Pancreas (tissue), 10 donors: ENCODE data around the gene P2RY13. TPM values are rescaled to one million over a fixed set of nuclear protein-coding genes. Genes with fewer than 3 reads are reported as not detected.
A peak's percentile ranks its signal among the peaks of the same experiment; 100 is the strongest.

ENCODE experiments used
- ATAC-seq, 4 donors: fragments of 200-7000 bp; cut with Tn5 transposase; one replicate each; pipeline versions ENCODE4 v1.8.0 to v1.9.1; 2020; ENCODE audit warnings: mild to moderate bottlenecking in 4 of 4, moderate library complexity in 4 of 4
- DNase-seq, 6 donors: peaks; one replicate each; pipeline ENCODE4 v3.0.0-alpha.2; 2020
- FAIRE-seq: peaks from 2 replicates; lab custom pipeline; 2012; peaks lifted over from hg19 to GRCh38; lab: Jason Lieb, UNC
- H3K27ac ChIP-seq, 4 donors: fragments of 200-600 bp; sonication (generic); 1 replicate in 3 of 4; 2 replicates in 1 of 4; pipeline versions ENCODE4 v1.5.0 to v1.8.0; 2020
- H3K27me3 ChIP-seq, 4 donors: fragments of 200-600 bp; one replicate each; pipeline ENCODE4 v1.8.0; 2021
- H3K36me3 ChIP-seq, 3 donors: fragments of 200-600 bp; sonication (generic) in 1 of 3; one replicate each; pipeline versions ENCODE4 v1.5.0 to v1.8.0; 2020 to 2021
- H3K4me1 ChIP-seq, 3 donors: fragments of 200-600 bp; one replicate each; pipeline ENCODE4 v1.8.0; 2021
- H3K4me3 ChIP-seq, 4 donors: fragments of 200-600 bp; sonication (generic) in 2 of 4; one replicate each; pipeline versions ENCODE4 v1.5.0 to v1.8.0; 2020 to 2021
- H3K9me3 ChIP-seq, 4 donors: fragments of 200-600 bp; one replicate each; pipeline ENCODE4 v1.8.0; 2021
- CTCF ChIP-seq, 4 donors: fragments of 200-600 bp; sonication (generic) in 3 of 4; IDR thresholded peaks; one replicate each; pipeline versions ENCODE4 v1.5.0 to v1.8.0; 2021; ENCODE audit warnings: antibody characterized with exemption in 4 of 4
- WGBS, 2 donors: extraction: QIAGEN DNeasy Blood & Tissue Kit; methylation state at CpG; one replicate each; pipeline ENCODE4 v1.1.7; 2013; 5-methylcytosine and 5-hydroxymethylcytosine counted together
- intact Hi-C, 3 donors: fragments of 100-400 bp; cut with DNase I; formaldehyde crosslinking; loops; one replicate each; pipeline versions ENCODE4 v1.11.1 to v1.14.2; 2022
- polyA plus RNA-seq, 2 donors: library from polyadenylated mRNA; stranded (reverse); fragments of 200-250 nt; gene quantifications; one replicate each; pipeline ENCODE4 v1.2.3, GENCODE V29; 2013
- total RNA-seq, 6 donors: library from RNA; stranded (reverse); fragmentation: NEBNext Ultra II Directional in 4 of 6; extraction: Animal tissue kit (Norgen Biotek cat#: 25700) in 4 of 6; gene quantifications; one replicate each; pipeline versions ENCODE4 v1.2.1 to v1.2.4, GENCODE V29; 2021 to 2023
- donor health status: healthy with polysubstance abuse.
- donor health status: DM: no; HTN: no; CAD: no; lungs with moderate emphysema.
- donor health status: DM: no; HTN: no; CAD: no.
- donor health status: control.
- donor health status: control.
- donor health status: Bipolar disorder and iron deficiency.
- donor health status: DM: yes; HTN: yes; CAD: no.
- donor health status: DM: no; HTN: no; CAD: no.
- donor health status: DM: no; HTN: no; CAD: no.
- donor health status: DM: yes; HTN: yes; CAD: no.

P2RY13 gene
- total and polyA plus RNA-seq, 8 donors = 0.08 to 1.9 (median 0.23) TPM

DNA sequence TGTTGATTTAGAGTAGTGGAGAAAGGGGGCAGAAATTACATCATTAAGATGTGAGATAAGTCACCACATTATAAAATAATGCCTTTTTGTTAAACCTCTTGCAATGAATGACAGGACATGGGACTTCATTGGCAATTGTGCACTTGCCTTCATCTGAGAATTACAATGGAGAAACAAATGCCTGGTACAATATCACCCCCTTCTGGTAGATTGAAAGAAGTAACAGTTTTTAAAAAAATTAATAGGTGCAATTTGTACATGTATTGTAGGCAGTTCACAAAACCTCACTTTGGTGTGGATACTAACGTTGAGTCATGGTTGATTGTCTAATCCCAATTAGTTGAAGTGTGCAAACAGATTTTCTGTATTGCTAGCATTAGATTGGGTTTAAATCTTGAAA, 46.4 kb downstream of the P2RY13 start:
- 1 to 2% methylated on average over 1 of the region's 1 CpG for WGBS, 2 donors
- Histone ChIP-seq H3K4me3 (no peak overlapping the region), H3K27me3 (no peaks in the 10 kb centered on the region), H3K27ac (no peak overlapping the region), H3K36me3 (no peaks in the 10 kb centered on the region), H3K4me1 (no peaks in the 10 kb centered on the region), H3K9me3 (no peaks in the 10 kb centered on the region)
- TF ChIP-seq CTCF (IDR thresholded peaks at IDR 0.05) = peak in 3 of 4 donors; percentile 34 to 53 (median 47)
- DNase-seq (no peak), ATAC-seq (peak; percentile 71 to 90 (median 89)), FAIRE-seq (peak; percentile 95)
- intact Hi-C loops = loop anchor here in 2 of 3 donors (5.0 to 10.0 kb wide), 2 partner anchors 58 to 116 kb away; no protein-coding TSS in a partner anchor

GRCh38 chr3:151281671-151282324, 47.6 kb downstream of the P2RY13 start:
- no peak for ATAC-seq
- no peak for DNase-seq
- Histone ChIP-seq H3K27ac (no peak overlapping the region), H3K27me3 (no peaks in the 10 kb centered on the region), H3K4me1 (no peaks in the 10 kb centered on the region), H3K4me3 (no peak overlapping the region), H3K36me3 (no peaks in the 10 kb centered on the region), H3K9me3 (no peaks in the 10 kb centered on the region)
- no peak for FAIRE-seq
- no peak for TF ChIP-seq CTCF (IDR thresholded peaks at IDR 0.05)
- intact Hi-C loops = loop anchor here in 2 of 3 donors (2.0 to 10.0 kb wide), 3 partner anchors 51 to 114 kb away; no protein-coding TSS in a partner anchor
- WGBS, 2 donors = 81 to 90% methylated on average over 9 of the region's 9 CpGs

DNA sequence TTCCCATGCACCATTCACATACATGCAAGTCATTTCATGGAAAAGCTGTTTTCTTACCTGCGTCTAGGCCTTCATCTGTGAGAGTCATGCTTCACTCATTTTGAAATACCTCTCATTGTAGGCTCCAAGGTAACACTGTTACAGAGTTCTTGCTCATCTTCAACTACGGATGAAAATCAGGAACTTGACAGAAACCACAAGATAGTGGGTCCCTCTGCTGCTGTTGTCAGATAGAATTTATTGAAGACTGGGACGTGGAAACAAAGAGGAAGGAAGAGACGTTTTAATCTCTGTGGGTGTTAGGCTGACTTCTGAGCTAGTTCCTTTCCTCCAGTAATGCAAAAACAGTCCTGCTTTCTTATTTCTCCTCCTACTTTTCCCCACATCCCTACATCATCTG, 51.1 kb downstream of the P2RY13 start, which contains the start of gene P2RY14:
TSS of gene P2RY14 (minus strand) at position 313 of the 400 bp plus-strand sequence. CDS start 64,226 bp downstream, outside the sequence.
- H3K4me1 ChIP-seq = no peaks in the 10 kb centered on the region
- ATAC-seq (peak in 2 of 4 donors; percentile 22 to 66), DNase-seq (no peak), FAIRE-seq (no peak)
- no peak for TF ChIP-seq CTCF (IDR thresholded peaks at IDR 0.05)
- no peaks in the 10 kb centered on the region for H3K9me3 ChIP-seq
- intact Hi-C loops = no loop called here
- H3K27me3 ChIP-seq = no peaks in the 10 kb centered on the region
- H3K27ac ChIP-seq = no peak within 1 kb of the TSS
- H3K4me3 ChIP-seq = no peak within 1 kb of the TSS
- no peaks in the 10 kb centered on the region for H3K36me3 ChIP-seq
- WGBS, 2 donors = 68 to 81% methylated on average over 4 of the region's 4 CpGs

DNA sequence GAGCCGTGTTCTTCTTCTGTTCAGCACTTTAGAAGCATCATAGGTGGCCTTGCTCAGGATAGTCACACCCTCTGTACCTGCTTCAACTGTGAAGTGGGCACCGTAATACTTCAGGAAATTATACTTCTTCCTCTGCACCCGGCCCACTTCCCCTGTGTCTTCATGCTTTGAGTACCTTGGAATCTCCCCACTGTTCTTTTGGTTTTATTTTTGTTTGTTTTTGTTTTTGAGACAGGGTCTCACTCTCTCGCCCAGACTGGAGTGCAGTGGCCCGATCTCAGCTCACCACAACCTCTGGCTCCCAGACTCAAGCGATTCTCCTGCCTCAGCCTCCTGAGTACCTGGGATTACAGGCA, 52.7 kb downstream of the P2RY13 start:
- Histone ChIP-seq H3K9me3 (no peaks in the 10 kb centered on the region), H3K27ac (no peak overlapping the region), H3K4me3 (no peak overlapping the region), H3K36me3 (no peaks in the 10 kb centered on the region), H3K4me1 (no peaks in the 10 kb centered on the region), H3K27me3 (no peaks in the 10 kb centered on the region)
- no peak for TF ChIP-seq CTCF (IDR thresholded peaks at IDR 0.05)
- WGBS, 2 donors = 85 to 94% methylated on average over 6 of the region's 6 CpGs
- FAIRE-seq (no peak), ATAC-seq (no peak), DNase-seq (no peak)
- intact Hi-C loops = no loop called here

Other genes with a start within 250 kb of the P2RY13 start
- gene MED12L, start 243.9 kb downstream of the P2RY13 start, total RNA-seq = under 1 TPM; 0.28 to 0.88 (median 0.60) TPM
- under 1 TPM; 0.08 to 0.16 TPM for gene MED12L, start 243.9 kb downstream of the P2RY13 start, polyA plus RNA-seq
- gene GPR171, start 126.3 kb downstream of the P2RY13 start, total RNA-seq = under 1 TPM in 4 of 6 donors, not detected in 2; 0.13 to 0.92 (median 0.27) TPM
- under 1 TPM; 0.12 to 0.15 TPM for gene GPR171, start 126.3 kb downstream of the P2RY13 start, polyA plus RNA-seq
- under 1 TPM; 0.08 to 0.38 (median 0.11) TPM for gene P2RY14, start 51.0 kb downstream of the P2RY13 start, total RNA-seq
- under 1 TPM; 0.08 to 0.47 TPM for gene P2RY14, start 51.0 kb downstream of the P2RY13 start, polyA plus RNA-seq
- gene GPR87, start 12.7 kb downstream of the P2RY13 start, total RNA-seq = not detected
- gene GPR87, start 12.7 kb downstream of the P2RY13 start, polyA plus RNA-seq = not detected
- 1 to 10 TPM in 1 of 6 donors, under 1 TPM in 4, not detected in 1; 0.19 to 3.0 (median 0.46) TPM for gene P2RY12, start 55.2 kb upstream of the P2RY13 start, total RNA-seq
- gene P2RY12, start 55.2 kb upstream of the P2RY13 start, polyA plus RNA-seq = under 1 TPM; 0.19 to 0.33 TPM
- gene IGSF10, start 131.5 kb upstream of the P2RY13 start, total RNA-seq = under 1 TPM; 0.19 to 0.69 (median 0.40) TPM
- under 1 TPM; 0.27 to 0.28 TPM for gene IGSF10, start 131.5 kb upstream of the P2RY13 start, polyA plus RNA-seq